ENCODE data around the gene AGBL1.

Gene AGBL1

GRCh38 chr15:86657305-86657704, 577.6 kb downstream of the AGBL1 start:
- H3K4me3 ChIP-seq (ENCODE audit: low read depth, low read length), result no peak overlapping the region
- TF ChIP-seq CTCF (IDR thresholded peaks at IDR 0.05; ENCODE audit: low read depth, low read length, missing control alignments), result no peak
- DNase-seq (ENCODE audit: low read depth), result no peak

GRCh38 chr15:86659724-86660411, 580.2 kb downstream of the AGBL1 start:
- no peak for DNase-seq (ENCODE audit: low read depth)
- TF ChIP-seq CTCF (IDR thresholded peaks at IDR 0.05; ENCODE audit: low read depth, low read length, missing control alignments), result no peak
- H3K4me3 ChIP-seq (ENCODE audit: low read depth, low read length), result no peak overlapping the region

- DNase-seq (ENCODE audit: low read depth), result no peak
These were observed 581.9 kb downstream of the AGBL1 start for GRCh38 chr15:86661580-86661979.

GRCh38 chr15:86663304-86663703, 583.6 kb downstream of the AGBL1 start:
- TF ChIP-seq CTCF (IDR thresholded peaks at IDR 0.05; ENCODE audit: low read depth, low read length, missing control alignments), result no peak
- no peak for DNase-seq (ENCODE audit: low read depth)
- no peak overlapping the region for H3K4me3 ChIP-seq (ENCODE audit: low read depth, low read length)

More at GRCh38 chr15:86661580-86661979, 581.9 kb downstream of the AGBL1 start:
- TF ChIP-seq CTCF (IDR thresholded peaks at IDR 0.05; ENCODE audit: low read depth, low read length, missing control alignments), result no peak
- no peak overlapping the region for H3K4me3 ChIP-seq (ENCODE audit: low read depth, low read length)

- TF ChIP-seq CTCF (IDR thresholded peaks at IDR 0.05; ENCODE audit: low read depth, low read length, missing control alignments), result no peak
- DNase-seq (ENCODE audit: low read depth), result no peak
These were observed 584.3 kb downstream of the AGBL1 start for GRCh38 chr15:86663979-86664378.

GRCh38 chr15:86664581-86664980, 584.9 kb downstream of the AGBL1 start:
- no peak overlapping the region for H3K4me3 ChIP-seq (ENCODE audit: low read depth, low read length)
- no peak for TF ChIP-seq CTCF (IDR thresholded peaks at IDR 0.05; ENCODE audit: low read depth, low read length, missing control alignments)
- no peak for DNase-seq (ENCODE audit: low read depth)

More at GRCh38 chr15:86663979-86664378, 584.3 kb downstream of the AGBL1 start:
- H3K4me3 ChIP-seq (ENCODE audit: low read depth, low read length), result no peak overlapping the region

GRCh38 chr15:86676002-86676401, 596.3 kb downstream of the AGBL1 start:
- no peak for TF ChIP-seq CTCF (IDR thresholded peaks at IDR 0.05; ENCODE audit: low read depth, low read length, missing control alignments)
- no peak overlapping the region for H3K4me3 ChIP-seq (ENCODE audit: low read depth, low read length)
- DNase-seq (ENCODE audit: low read depth), result no peak

Measured in GM12864 (cell line).